VCaP (cell line): Measurements from ENCODE around the gene KLC1.

Experiments
- H3K27ac ChIP-seq: fragments of 450-650 bp; 2 replicates; pipeline ENCODE4 v1.5.1; 2017
- TF ChIP-seq, protein P1 (sequence below): fragments of 450-650 bp; conservative IDR thresholded peaks from 2 replicates; pipeline ENCODE4 v1.5.1; 2017; ENCODE audit warnings: mild to moderate bottlenecking, moderate library complexity

Gene KLC1

DNA sequence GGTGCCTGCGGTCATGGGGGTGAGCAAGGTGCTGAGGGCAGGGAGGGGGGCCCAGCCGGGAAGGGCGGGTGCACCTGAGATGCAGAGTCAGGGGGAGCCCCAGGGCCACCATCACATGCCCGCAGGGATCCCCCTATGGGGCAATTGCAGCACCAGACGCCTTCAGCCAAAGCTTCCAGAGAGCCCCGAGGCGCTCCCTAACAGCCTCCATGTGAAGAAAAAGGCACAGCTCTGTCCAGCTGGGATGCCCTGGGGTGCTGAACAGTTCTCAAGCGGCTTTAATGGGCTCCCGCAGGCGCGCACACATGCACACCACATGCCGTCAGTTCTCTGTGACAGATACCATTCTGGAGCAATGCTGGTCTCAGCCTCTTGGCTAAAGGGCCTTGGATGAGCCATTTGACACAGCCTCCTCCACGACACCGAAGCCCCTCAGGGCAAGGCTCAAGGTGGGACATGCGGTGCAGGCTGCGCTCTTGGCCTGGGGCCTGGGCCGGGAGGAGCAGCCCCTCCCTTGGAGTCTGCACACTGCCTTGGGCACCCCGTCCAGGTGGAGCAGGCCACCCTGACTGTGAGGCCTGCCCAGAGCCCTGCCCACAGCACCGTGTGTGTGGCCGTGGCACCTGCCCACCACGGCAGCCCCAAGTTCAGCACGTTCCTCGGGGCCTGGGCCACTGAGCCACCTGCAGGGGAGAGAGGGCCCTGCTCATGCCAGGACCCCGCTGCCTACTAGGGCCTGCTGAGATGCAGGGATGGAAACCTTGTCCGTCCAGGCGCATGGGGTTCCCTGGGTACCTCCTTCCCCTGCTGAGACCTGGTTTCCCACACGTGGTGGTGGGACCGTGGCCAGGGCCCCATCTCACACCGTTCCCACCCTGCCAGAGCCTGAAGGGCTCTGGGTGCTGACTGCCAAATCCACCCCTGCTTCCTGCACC, 78.6 kb downstream of the KLC1 start:
- TF ChIP-seq, protein P1, sequence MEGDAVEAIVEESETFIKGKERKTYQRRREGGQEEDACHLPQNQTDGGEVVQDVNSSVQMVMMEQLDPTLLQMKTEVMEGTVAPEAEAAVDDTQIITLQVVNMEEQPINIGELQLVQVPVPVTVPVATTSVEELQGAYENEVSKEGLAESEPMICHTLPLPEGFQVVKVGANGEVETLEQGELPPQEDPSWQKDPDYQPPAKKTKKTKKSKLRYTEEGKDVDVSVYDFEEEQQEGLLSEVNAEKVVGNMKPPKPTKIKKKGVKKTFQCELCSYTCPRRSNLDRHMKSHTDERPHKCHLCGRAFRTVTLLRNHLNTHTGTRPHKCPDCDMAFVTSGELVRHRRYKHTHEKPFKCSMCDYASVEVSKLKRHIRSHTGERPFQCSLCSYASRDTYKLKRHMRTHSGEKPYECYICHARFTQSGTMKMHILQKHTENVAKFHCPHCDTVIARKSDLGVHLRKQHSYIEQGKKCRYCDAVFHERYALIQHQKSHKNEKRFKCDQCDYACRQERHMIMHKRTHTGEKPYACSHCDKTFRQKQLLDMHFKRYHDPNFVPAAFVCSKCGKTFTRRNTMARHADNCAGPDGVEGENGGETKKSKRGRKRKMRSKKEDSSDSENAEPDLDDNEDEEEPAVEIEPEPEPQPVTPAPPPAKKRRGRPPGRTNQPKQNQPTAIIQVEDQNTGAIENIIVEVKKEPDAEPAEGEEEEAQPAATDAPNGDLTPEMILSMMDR = no peak
- H3K27ac ChIP-seq = peak overlapping the region; percentile 51

DNA sequence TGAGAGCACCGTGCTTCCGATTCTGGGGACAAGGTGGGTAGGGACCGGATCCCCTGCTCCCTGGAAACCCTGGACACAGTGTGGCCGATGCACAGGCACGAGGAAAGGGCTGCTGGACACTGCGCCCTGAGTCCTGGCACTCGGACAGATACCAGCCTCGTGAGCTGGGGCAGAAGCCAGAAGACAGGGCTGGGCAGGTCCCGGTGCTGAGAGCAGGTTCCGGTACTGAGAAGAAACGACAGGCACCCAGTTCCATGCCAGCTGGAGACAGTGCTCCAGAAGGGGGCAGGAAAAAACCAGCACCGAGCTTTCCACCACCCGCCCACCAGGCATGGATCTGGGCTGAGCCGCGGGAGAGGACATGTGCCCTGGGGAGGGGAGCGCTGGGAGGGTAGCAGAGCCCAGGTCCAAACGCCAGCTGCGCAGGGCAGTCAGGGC, 79.8 kb downstream of the KLC1 start:
- peak overlapping the region; percentile 51 for H3K27ac ChIP-seq
- TF ChIP-seq, protein P1 = no peak

DNA sequence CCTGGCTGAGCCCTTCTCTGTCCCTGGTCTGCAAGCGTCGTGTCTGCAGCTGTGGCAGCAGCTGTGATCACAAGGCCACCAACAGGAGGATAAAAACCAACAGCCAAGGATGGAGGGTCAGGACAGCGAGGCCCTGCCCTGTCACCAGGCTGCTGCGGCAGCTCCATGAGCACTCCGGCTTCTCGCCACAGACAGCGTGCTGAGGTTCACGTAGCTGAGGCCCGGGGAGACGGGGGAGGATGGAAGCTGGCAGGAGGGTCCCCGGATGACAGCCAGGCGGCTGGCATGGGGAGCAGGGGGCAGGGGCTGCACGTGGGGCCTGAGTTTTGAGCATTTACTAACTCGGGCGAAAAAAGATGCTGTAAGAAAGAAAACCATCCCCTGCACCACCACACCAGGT, 80.8 kb downstream of the KLC1 start:
- TF ChIP-seq, protein P1 = no peak
- H3K27ac ChIP-seq = peak overlapping the region; percentile 51

DNA sequence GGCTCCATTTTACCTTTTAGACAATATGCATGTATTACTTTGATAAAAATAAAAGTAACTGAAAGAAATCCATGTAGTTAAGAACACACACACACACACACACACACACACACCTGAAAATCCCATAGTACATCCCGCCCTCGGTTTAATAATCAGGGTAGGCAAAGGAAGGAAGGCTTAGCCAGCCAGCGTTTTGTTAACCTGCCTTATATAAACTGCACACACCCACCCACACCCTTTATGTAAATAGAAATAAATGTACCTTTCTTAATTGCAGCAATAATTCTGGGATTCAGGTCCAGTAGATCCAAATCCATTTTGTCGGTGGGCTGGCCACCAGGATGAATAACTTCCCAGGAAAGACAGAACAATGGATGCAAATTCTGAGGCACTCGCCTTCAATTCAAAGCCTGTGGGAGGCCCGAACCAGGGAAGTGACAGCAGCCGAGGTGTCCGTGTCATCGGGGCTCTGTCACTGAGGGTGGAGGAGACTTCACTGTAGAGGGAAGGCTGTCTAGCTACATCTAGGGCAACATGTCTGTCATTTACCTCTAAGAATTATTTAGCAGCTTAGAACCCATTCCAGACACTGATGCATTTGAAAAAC, 81.9 kb downstream of the KLC1 start:
- H3K27ac ChIP-seq = peak overlapping the region; percentile 51
- TF ChIP-seq, protein P1 = no peak

DNA sequence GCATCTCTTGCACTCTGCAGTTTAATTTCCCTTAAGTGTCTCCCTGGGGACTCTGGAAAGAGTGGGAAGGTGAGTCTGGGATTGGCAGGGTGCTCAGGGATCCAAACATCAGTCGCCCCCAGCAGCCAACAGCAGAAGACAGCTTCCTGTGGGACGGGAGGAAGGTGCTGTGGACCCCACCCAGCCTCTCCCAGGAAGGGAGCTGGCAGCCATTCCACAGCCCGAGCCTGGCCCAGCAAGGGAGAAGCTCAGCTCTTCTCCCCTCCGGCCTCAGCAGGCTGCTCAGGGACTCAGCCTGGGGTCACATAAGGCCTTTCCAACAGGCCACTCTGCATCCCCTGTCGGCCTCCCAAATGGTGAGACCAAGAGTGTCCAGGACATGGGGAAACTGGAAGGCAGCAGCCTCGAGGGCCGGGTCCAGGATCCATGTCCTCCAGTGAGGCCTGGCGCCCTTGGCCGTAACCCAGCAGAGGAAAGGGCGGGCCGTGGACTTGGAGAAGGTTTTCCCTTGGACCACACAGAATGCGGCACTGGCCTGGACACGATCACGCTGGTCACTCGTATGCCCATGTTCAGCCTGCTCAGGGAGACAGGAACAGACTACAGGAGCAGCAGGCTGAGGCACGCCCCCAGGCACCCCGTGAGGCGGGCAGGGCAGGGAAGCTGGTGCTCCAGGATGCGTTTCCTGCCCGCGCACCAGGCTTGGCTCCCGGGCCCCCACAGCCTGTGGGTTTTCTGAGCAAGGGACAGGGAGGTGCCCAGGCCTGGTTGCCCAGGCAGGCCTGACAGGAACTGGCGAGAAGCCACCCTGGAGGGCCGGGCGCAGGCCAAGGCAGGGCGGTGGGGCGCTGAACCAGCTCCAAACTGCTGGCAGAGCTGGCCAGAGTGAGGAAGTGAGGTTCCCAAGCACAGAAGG, 82.8 kb downstream of the KLC1 start:
- H3K27ac ChIP-seq = peak overlapping the region; percentile 51; the same call in 1 of the 2 replicates
- TF ChIP-seq, protein P1 = no peak

DNA sequence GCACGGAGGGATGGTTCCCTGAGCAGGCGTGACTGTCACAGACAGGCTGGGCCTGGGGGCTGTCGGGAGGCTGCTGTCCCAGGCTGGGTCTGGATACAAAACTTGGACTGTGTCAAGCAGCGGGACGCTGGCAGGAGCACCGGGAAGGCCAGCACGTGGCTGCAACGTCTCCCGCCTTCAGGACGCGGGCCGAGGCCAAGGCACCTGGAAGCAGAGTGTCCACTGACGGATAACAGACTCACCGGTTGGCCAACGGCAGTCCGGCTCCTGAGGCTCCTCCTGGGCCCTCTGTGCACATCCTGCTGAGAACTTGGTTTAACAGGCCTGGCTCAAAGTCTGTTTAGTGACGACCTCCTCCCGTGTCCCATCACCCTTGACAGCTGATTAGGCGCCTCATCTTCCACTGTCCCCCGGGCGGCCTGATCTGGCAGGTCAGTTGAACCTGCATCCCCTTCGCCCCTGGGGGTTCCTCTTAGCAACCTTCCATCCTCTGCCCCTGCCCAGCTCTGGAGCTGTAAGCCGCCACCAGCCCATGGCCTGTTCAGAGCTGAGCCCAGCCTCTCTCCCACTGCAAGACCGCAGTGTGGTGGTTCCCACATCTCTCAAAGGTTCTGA, 83.7 kb downstream of the KLC1 start:
- H3K27ac ChIP-seq = peak overlapping the region; percentile 51; the same call in 1 of the 2 replicates
- TF ChIP-seq, protein P1 = no peak
